Loucy (cell line): ENCODE results near the gene ITPRID2.

Source experiments
- CTCF ChIP-seq: fragments of 200-600 bp; sonication (generic); conservative IDR thresholded peaks from 2 replicates; pipeline ENCODE4 v1.5.1; 2014; ENCODE audit warnings: mild to moderate bottlenecking, antibody characterized with exemption, low read length
- EZH2phosphoT487 ChIP-seq: fragments of 200-600 bp; IDR thresholded peaks from 2 replicates; pipeline ENCODE4 v1.6.1; 2018; ENCODE audit warnings: antibody characterized with exemption, mild to moderate bottlenecking, moderate library complexity, borderline replicate concordance

DNA sequence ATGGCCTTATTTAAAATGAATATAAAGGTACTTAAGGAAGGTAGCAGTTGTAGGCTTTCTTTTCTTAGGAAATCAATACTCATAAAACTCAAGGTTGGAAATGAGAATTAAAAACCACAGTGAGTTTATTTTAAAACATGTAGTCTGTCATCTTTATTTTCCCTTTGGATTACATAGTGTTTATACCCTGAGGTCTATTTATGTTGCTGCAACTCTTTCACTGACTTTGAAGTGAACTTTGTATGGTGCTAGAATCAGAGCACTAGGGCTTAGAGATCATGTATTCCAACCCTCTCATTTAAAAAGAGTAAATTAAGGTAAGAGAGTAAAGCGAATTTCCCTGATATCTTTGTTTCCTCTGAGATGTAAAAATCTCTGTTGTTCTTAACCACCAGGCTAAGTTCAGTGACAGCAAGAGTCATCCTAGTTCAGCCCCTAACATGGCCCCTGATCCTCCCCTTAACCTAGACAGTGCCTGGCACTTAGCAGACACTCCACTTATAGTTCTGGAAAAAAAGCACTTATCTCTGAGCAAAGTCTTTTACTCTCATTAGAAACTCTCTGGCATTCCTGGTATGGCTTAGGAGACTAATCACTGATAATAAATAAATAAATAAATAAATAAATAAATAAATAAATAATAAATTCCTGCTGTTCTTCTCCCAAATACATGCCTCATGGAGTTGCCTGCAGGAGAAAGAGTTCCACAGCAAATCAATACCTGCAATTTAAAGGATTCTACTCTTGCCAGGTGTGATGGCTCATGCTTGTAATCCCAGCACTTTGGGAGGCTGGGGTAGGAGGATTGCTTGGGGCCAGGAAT, 61.1 kb downstream of the ITPRID2 start:
- TF ChIP-seq CTCF = no peak
- no peak for TF ChIP-seq EZH2phosphoT487
